NCI-H2107 treated with DMSO at 0.1 percent for 48 hours (cell line): ENCODE measurements around the gene HS3ST5.

Experiments
- DNase-seq: peaks from one replicate; lab custom pipeline; 2025; ENCODE audit not compliant: unreplicated experiment; lab: John Stamatoyannopoulos, UW

Gene HS3ST5, protein sequence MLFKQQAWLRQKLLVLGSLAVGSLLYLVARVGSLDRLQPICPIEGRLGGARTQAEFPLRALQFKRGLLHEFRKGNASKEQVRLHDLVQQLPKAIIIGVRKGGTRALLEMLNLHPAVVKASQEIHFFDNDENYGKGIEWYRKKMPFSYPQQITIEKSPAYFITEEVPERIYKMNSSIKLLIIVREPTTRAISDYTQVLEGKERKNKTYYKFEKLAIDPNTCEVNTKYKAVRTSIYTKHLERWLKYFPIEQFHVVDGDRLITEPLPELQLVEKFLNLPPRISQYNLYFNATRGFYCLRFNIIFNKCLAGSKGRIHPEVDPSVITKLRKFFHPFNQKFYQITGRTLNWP

DNA sequence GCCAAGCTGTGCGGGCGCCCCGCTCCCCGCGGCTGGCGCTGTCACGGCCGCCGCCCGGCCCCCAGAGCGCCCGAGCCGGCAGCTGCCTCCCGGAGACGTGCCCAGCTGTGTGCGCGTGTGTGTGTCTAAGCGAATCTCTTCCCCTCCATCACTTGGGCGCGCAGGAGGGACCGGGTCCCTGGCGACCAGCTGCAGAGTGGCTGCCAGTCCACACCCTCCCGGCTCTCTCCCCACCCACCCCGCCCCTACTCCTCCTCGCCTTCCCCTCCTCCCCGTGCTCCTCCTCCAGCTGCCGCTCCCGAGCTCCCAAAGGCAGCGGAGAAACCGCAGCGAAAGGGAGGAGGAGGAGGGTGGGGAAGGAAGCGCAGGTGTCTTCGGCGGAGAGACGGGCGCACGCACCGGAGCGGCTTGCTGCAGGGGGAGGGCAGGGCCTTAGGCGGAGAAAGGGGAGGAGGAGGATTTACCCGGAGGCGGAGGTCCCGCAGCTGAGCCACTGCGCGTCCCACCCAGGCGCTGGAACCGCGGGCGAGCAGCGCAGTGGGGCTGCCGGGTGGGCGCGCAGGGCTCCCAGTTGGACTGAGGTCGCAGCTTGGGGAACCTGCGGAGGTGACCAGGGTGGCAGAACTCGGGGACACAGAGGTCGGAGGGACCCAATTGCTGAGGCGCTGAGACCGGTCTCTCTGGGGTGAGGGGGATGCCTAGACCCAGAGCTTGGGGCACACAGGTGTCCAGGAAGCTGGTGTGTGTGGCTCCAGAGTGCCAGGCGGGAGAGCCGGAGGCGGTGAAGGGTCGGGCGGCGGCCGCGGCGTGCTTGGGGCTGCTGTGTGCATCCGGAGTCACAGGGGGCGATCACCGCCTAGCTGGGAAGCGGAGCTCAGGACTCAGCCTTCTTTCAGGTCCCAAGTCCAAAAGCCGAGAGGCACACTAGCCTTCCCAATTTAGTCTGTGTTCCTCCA, at the start of gene HS3ST5:
Gene HS3ST5, minus strand, starts transcription at position 198 of the 956 bp plus-strand sequence. CDS start 280,178 bp downstream, outside the sequence.
- peak; percentile 7 for DNase-seq

DNA sequence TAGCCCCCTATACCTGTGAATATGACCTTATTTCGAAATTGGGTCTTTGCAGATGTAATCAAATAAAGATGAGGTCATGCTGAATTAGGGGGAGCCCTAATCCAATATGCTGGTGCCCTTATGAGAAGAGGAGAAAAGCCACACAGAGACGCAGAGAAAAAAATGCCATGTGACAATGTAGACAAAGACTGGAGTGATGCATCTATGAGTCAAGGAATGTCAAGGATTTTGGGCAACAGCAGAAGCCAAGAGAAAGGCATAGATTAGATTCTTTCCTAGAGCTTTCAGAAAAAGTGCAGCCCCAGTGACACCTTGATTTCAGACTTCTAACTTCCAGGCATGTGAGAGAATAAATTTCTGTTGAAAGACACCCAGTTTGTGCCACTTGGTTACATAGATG, 47.4 kb upstream of the HS3ST5 start:
- no peak for DNase-seq

DNA sequence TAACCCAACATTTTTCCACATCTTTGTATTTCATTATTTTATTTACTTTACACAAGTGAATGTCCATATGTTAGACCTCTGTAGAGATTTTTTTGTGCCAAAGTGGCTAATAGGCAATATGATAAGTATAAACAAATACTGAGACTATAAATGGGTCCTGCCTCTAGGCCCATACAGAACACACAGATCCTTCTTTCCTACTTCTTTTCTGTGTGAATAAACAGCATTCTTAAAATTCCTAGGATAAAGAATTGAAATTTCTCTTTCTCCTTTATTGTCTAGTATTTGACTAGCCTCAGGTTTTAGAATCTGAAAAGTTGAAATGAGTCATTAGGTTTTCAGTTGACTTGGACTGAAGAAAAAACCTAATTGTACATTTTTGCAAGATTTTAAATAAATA, 46.3 kb upstream of the HS3ST5 start:
- no peak for DNase-seq

DNA sequence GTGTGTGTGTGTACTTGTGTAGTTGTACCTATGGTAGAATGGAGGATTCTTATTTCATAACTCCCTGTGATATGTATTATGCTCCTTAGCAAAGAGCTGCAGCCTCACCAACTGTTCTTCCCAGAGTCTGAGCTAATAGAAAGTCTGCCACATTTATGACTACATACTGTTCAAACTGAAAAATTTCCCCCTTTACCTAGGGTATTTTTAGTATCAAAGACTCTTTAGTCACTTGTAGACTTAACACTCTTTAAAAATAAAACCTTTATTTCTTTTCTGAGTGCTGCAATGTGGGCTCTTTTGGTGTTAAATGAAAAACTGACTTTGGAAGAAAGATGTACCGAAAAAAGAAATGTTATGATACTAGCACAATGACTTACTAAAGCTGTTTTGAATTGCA, 39.6 kb upstream of the HS3ST5 start:
- DNase-seq: no peak

DNA sequence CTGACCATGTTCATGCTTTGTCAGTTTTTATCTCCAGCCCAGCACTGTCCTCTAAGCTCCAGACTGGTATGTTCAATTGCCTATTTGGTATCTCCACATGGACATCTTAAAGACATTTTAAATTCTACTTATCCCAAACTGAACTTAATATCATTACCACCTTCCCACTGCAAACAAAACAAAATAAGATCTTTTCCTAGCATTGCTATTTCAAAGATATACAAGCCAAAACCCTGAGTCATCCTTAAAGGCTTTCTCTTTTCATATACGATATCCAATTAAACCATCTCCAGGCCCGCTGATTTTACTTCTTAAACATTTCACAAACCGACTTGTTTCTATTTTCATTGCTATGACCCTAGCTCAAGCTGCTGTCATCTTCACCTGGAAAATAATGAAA, 35.1 kb upstream of the HS3ST5 start:
- DNase-seq: no peak

DNA sequence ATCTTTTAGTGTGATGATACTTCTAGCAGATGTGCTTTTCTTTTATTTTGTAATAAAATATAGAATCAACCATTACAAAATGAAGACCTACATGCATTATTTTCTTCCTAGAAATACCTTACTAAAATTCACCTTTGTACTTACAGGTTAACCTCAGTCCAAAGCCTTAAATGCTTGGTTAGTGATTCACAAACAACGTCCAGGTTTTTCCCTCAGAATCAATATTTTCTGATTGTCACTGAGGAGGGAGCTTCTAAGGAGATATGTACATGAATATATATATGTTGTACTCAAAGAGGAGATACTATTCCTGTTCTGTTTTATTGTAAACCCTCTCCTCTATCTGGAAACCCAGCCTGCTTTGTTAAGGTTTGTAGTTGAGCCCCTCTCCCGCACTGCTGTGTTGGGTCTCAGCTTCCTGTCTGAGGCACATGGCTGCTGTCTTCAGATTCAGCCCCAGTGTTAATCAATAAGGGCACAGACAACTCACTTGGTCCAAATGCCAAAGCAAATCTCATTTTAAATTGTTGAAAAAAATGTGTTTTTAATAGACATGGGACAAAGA, 33.9 kb upstream of the HS3ST5 start:
- DNase-seq: no peak

DNA sequence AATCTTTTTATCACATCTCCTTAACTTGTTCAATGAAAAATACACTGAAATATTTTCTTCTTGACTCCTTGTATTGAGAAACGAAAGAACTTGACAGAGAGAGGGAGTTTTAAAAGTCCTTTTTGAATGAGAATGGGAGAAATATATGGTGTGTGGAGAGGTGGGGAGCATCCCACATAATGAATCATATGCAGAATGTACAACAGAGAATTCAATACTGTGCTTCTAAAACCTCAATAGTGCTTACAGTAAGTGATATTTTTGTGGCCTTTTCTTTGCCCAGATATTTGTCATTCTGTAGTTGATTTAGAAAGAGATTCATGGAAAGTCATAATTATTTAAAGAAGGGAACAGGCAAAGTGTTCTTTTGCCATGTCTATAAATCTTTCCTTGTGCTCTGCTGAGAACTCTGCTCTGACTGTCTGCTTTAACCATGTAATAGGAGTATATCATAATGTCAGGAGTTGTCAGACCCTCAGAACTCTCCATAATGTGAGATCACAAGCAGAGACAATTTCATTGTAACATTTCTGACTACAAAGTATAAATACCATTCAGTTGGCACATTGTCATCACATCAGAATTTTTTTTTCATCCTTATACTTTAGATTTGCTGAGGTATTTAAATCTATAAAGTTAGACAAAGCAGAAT, 32.8 kb upstream of the HS3ST5 start:
- no peak for DNase-seq

DNA sequence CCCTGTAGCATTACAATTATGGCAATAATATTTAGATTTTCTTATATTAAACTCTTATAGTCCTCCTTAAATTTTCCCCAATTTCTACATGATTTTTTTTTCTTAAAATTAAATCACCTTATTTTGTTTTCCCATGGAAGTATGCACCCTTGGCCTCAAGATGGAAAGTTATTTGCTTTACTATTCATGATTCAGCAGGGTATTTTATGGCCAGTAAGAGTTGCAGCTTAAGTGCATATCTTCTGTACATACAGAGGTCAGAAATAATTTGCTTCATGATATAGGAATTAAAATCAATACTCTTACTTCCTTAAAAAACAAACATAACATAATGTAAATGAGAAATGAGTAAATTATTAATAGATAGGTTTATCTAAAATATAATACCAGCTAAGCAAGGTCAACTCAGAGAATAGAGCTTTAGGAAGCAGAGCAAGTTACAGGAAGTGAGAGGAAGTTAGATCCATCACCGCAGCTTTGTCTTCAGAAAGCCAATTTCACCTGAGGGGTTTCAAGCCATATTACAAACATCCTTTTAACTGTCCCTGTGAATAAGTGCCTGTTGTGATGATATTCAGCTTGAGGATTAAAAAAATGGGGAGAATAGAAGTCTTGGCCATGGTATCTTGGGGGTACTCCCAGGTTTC, 24.6 kb upstream of the HS3ST5 start:
- no peak for DNase-seq

DNA sequence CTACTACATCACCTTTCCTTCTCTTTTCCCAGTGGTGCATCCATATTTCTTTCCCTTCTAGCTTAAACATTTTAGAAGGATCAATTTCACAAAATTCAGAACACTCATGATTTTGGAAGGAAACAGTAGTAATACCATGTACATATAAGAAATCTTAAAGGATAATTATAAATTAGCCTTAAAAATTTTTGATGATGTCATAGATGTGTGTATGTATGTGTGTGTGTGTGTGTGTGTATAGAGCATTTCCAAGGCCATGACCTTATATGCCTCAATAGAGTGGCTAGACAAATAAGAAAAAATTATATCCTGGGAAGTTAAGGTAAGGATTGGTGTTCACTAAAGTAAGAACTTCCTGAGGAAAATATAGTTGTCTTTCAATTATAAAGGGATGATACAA, 24.1 kb upstream of the HS3ST5 start:
- DNase-seq: no peak

DNA sequence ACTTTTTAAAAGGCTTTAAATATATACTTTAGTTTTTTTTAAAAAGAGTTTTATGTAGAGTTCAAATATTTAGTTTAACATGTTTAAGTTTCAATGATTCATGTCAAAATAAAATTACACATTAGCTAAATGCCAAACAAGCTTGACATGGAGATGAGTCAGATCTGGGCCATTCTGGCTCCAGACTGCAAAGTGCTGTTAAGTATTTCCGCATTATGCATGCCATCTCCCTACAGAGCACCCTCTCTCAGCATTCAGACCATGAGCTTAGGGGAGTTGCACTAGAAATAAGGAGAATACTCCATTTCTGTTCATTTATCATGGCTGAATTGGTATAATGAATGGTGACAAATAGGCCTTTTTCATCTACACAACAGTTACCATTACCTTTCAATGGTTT, 21.5 kb upstream of the HS3ST5 start:
- DNase-seq: no peak

DNA sequence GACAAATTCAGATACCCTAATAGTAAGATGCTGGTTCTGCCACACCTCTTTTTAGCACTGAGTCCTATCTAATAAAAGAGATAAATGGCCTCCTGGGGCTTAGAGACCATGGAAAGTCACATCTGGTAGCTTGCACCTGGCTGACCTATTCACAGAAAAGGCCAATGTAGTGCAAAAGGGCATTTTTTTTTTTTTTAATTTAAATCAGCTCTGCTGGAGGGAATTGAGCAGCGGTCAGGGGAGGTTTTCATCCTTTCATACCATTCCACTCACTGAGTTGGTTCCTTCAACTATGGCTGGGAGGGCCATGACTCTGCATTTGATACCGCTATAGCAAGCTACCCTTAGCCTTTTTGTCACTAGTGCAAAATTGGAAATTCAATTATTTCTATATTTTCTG, 20.1 kb upstream of the HS3ST5 start:
- no peak for DNase-seq

DNA sequence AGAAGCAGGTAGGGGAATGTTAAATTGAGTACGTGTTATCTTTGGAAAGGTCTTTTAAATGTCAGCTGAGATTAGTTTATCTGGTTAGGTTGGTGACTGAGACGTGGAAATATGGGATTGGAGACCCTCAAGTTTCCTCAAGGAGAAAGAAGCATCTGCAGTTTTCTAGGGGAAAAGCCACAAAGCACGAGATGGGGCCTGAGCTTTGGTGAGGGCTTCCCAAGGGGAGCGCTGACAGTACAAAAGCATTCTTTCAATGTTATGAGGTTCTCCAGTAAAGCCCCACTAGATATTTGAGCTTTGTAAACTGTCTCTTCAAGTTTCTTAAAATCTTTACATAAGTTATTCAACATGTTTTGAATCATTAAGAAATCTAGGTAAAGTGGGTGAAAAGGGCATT, 19.6 kb upstream of the HS3ST5 start:
- DNase-seq: no peak

DNA sequence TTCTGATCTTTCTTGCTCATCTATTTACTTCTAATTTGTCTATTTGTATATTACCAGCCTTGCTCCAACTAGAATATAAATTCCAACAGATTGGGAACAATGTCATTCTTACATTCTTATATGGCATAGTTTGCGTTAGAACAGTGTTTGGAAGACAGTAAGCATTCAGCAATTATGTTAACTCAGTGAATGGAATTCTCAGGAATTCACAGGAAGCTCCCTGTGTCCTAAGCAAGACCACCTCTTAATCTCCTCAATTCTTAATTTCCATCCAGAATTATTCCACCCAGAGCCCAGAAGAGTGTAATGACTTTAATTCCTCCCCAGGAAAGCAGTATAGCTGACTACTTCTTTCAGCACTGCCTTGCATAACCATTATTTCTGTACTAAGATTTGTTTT, 18.2 kb upstream of the HS3ST5 start:
- no peak for DNase-seq

DNA sequence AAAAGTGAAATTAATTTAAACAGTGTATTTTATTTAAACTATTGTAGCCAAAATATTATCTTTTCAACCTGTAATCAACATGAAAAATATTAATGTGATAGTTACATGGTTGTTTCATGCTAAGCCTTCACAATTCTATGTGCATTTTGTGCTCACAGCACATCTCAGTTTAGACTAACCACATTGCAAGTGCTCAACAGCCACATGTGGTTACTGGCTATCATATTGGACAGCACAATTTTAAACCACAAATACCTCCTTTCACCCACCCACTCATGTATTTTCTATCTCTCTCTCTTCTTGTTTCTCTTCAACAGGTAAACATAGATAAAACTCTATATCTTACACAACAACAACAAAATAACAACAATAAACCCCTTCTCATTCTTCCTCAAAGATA, 12.5 kb upstream of the HS3ST5 start:
- DNase-seq: no peak

DNA sequence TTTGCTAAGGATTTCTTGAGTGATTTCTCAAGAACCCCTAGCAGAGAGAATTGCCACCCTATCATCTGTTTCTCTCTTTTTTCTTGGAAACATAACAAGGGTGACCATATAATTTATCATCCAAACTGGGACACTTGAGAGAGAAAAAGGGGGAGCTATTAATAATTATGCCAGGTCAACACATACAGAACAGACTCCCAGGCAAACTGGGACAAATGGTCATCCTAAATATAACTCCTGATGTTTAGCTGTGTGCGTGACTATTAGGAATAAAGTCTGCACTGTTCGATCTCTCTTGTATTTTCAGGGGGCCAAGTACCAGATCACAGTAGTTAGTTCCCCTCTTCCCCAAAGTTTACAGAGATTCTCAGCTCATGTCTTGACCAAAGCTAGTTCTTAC, 11.7 kb upstream of the HS3ST5 start:
- DNase-seq: no peak

DNA sequence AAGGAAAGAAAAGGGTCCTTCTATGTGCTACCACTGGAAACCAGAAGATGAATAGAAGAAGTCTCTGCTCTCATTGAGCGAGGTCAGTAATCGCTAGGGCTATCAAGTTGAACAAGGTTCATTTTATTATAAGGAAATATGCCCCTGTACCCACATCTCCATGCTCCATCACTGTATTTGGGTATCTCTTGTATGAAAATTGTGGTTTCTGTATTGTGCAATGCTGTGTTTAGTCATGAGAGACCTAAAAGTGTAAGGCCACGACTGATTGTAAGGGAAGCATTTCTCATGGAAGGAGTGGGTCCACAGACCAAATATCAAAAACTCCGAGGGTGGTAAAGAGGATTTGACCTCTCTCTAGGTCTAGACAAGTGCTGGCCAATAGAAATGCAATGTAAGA, 3.6 kb upstream of the HS3ST5 start:
- no peak for DNase-seq

DNA sequence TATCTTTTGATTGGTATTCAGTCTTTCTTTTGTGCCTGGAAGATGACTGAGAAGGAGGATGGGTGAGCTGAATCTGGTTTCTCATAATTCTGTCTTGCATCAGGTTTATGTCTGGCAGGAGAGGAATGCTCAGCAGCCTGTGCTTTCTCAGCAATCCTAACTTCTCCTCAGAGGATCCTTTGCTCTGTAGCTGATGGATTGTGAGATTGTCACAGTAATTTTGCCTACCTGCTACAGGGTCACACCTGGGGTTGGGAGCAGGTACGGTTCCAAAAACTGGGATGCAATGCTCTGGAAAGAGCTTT, 2.1 kb upstream of the HS3ST5 start:
- no peak for DNase-seq

DNA sequence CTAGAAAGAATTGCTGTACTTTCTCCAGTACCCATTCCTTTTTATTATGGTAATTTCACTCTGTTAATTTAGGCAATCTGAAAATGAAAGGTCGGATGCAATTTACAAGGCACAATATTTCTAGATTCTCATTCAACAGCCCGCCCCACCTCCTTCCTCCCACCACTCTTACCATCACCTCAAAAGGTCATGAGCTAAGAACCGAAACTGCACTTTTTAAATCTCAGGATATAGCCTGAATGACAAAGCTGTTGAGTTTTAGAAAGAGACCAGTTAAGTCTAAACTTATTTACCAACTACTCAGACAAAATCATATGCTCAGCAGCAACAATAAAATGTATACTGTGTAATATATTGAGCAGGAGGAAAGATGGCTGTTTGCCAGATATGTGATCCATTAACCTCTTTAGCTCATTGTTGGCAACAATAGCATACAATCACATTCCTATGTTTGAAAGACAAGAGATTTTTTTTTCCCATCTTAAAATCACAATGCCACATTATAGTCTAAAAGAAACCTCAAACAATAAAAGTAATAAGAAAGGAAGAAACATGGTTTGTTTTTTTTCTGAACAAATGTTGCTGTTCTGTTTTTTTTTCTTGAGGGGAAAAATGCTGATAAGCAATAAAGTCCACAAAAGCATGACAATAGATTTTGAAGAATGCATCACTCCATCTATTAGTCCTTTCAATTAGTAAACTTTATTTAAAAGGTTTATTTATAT, 1.6 kb upstream of the HS3ST5 start:
- DNase-seq: no peak

DNA sequence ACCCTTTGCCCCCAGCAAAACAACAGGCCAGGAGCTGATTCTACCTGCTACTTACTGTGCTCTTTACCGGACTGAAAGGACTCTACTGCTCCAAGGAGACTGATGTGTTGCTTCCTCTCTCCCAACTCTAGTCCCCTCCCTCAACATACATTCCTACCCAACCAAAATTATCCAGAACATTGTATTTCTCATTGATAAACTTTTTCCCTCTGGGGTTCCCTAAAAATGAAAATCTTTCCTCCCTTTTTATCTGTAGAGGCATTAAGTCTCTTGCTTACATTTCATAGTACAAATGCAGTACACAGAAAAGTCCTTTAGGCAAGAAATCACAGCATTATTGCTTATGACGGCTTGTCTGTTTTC, 940 bp upstream of the HS3ST5 start:
- DNase-seq: no peak

DNA sequence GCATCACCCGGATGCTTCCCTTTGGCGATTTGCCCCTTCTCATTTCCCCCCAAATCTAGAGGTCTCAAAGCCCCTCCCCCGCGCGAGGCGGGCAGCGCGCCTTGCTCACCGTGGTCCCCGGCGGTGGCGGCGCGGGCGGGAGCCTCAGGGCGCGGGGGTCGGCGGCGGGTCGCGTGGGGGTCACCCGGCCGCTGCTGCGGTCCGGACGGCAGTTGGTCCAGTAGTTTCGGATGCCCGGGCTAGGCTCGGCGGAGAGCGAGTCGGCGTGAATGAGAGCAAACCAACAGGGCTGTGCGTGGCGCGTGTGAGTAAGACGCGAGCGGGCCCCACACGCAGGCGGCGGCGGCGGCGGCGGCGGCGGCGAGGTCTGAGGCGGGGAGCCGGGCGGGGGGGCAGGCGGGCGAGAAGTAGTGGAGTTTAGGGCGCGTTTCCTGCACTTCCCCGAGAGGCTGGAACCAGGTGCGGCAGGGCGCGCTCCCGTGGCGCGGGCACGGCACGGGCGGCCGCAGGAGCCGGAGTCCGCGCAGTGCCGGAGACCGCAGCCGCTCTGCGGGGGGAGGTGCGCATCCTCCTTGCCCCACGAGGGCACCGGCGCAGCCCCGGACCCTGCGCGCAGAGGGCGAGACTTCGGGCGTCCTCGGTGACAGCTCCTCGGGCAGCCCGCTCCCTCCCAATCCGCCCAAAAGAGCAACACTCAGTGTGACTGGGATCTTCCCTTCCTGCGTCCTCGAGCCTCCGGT, 567 bp downstream of the HS3ST5 start:
- DNase-seq: no peak
